Left lung (tissue), 10 donors: ENCODE data around the gene DOCK3. TPM values are rescaled to one million over a fixed set of nuclear protein-coding genes. Genes with fewer than 3 reads are reported as not detected.
"Not testable (repeated sequence)": the region's sequence is repeated elsewhere in the genome, so short reads cannot be mapped to it uniquely, and the experiment has no call there.

Experiments
- ATAC-seq: fragments of 200-7000 bp; cut with Tn5 transposase; one replicate; pipeline ENCODE4 v1.9.1; 2020; ENCODE audit warnings: moderate library complexity
- DNase-seq, 4 donors: peaks; one replicate each; pipeline ENCODE4 v3.0.0-alpha.2; 2013 to 2020
- H3K27ac ChIP-seq, 2 donors: fragments of 200-600 bp; sonication (generic) in 1 of 2; one replicate each; pipeline versions ENCODE4 v1.5.0 to v1.8.0; 2020 to 2021
- H3K27me3 ChIP-seq, 2 donors: fragments of 200-600 bp; sonication (generic) in 1 of 2; one replicate each; pipeline versions ENCODE4 v1.5.0 to v1.8.0; 2020 to 2021
- H3K36me3 ChIP-seq, 2 donors: fragments of 200-600 bp; sonication (generic) in 1 of 2; one replicate each; pipeline versions ENCODE4 v1.5.0 to v1.8.0; 2020 to 2021
- H3K4me1 ChIP-seq, 2 donors: fragments of 200-600 bp; one replicate each; pipeline ENCODE4 v1.8.0; 2021
- H3K4me3 ChIP-seq, 2 donors: fragments of 200-600 bp; sonication (generic) in 1 of 2; one replicate each; pipeline versions ENCODE4 v1.5.0 to v1.8.0; 2020 to 2021; ENCODE audit warnings: mild to moderate bottlenecking in 1 of 2
- H3K9me3 ChIP-seq, 2 donors: fragments of 200-600 bp; sonication (generic) in 1 of 2; one replicate each; pipeline versions ENCODE4 v1.5.0 to v1.8.0; 2020 to 2021
- intact Hi-C, 2 donors: fragments of 100-400 bp; cut with DNase I; formaldehyde crosslinking; loops; one replicate each; pipeline versions ENCODE4 v1.11.2 to v1.14.2; 2022
- polyA plus RNA-seq, 6 donors: library from polyadenylated mRNA; unstranded; fragments of 120-200 nt; gene quantifications; one replicate each; pipeline ENCODE4 v1.2.1, GENCODE V29; 2013; ENCODE audit not compliant: insufficient read length in 6 of 6
- total RNA-seq, 2 donors: library from RNA; stranded (reverse); fragmentation: NEBNext Ultra II Directional; extraction: Animal tissue kit (Norgen Biotek cat#: 25700); gene quantifications; one replicate each; pipeline ENCODE4 v1.2.1, GENCODE V29; 2021
- TF ChIP-seq, protein P1 (sequence below), 2 donors: fragments of 200-600 bp; sonication (generic) in 1 of 2; IDR thresholded peaks; one replicate each; pipeline versions ENCODE4 v1.5.0 to v1.8.0; 2021; ENCODE audit warnings: antibody characterized with exemption in 2 of 2
- donor health status: DM: no; HTN: yes; CAD: no.
- donor health status: DM: no; HTN: no; CAD: no.

The DOCK3 gene
- total and polyA plus RNA-seq, 8 donors, result 0.34 to 2.2 (median 1.8) TPM

DNA sequence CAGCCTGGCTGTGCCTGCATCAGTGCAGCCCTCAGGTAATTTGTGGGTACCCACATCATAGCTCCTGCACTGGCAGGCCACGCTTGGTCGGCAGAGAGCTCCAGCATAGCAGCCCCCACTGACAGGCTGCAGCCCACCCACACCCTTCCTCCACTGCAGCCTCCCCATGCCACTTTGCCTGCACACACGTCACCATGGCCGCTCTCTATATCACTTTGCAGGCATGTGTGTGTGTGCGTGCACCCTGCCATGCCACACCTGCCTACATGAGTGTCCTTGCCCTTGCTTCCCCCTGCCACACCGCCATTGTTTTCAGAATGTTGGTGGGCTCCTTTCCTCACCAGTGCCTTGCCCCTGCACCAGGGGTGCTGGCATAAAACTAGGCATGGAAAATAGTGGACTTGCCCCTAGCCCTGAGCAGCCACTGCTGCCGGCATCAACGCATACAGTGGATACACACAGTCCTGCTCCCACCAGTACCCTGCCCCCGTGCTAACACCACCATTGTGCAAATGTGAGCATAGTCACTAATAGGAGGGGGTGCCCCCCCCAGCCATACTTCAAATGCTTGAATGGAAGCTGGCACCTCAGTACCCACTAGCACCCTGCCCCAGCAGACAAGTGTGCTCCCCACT lies 431.6 kb downstream of the DOCK3 start:
- ATAC-seq, result no peak
- intact Hi-C loops, result loop anchor here in 1 of 2 donors (10.0 kb wide), 1 partner anchor 268 kb away; no protein-coding TSS in a partner anchor

DNA sequence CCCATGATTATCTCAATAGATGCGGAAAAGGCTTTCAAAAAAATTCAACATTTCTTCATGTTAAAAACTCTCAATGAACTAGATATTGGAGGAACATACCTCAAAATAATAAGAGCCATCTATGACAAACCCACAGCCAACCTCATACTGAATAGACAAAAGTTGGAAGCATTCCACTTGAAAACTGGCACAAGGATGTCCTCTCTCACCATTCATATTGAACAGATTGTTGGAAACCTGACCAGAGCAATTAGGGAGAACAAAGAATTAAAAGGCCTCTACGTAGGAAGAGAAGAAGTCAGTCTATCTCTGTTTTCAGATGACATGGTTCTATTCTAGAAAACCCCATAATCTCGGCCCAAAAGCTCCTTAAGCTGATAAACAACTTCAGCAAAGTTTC lies 435.9 kb downstream of the DOCK3 start:
- H3K4me3 ChIP-seq, result no peak overlapping the region
- no peaks in the 10 kb centered on the region for H3K36me3 ChIP-seq
- DNase-seq (no peak), ATAC-seq (no peak)
- intact Hi-C loops, result no loop called here
- peaks cover 0 to 6% of the 10 kb centered on the region in 2 donors for H3K9me3 ChIP-seq
- H3K27me3 ChIP-seq, result no peaks in the 10 kb centered on the region
- no peak overlapping the region for H3K27ac ChIP-seq
- H3K4me1 ChIP-seq, result no peaks in the 10 kb centered on the region
- TF ChIP-seq, protein P1, sequence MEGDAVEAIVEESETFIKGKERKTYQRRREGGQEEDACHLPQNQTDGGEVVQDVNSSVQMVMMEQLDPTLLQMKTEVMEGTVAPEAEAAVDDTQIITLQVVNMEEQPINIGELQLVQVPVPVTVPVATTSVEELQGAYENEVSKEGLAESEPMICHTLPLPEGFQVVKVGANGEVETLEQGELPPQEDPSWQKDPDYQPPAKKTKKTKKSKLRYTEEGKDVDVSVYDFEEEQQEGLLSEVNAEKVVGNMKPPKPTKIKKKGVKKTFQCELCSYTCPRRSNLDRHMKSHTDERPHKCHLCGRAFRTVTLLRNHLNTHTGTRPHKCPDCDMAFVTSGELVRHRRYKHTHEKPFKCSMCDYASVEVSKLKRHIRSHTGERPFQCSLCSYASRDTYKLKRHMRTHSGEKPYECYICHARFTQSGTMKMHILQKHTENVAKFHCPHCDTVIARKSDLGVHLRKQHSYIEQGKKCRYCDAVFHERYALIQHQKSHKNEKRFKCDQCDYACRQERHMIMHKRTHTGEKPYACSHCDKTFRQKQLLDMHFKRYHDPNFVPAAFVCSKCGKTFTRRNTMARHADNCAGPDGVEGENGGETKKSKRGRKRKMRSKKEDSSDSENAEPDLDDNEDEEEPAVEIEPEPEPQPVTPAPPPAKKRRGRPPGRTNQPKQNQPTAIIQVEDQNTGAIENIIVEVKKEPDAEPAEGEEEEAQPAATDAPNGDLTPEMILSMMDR (IDR thresholded peaks at IDR 0.05), result no peak

More for the DNA sequence above, 431.6 kb downstream of the DOCK3 start:
- Histone ChIP-seq H3K4me3 (no peak overlapping the region), H3K27me3 (no peaks in the 10 kb centered on the region), H3K36me3 (no peaks in the 10 kb centered on the region), H3K9me3 (peaks cover 0 to 6% of the 10 kb centered on the region in 2 donors), H3K4me1 (no peaks in the 10 kb centered on the region), H3K27ac (no peak overlapping the region)
- no peak for DNase-seq
- TF ChIP-seq, protein P1 (IDR thresholded peaks at IDR 0.05), result no peak

DNA sequence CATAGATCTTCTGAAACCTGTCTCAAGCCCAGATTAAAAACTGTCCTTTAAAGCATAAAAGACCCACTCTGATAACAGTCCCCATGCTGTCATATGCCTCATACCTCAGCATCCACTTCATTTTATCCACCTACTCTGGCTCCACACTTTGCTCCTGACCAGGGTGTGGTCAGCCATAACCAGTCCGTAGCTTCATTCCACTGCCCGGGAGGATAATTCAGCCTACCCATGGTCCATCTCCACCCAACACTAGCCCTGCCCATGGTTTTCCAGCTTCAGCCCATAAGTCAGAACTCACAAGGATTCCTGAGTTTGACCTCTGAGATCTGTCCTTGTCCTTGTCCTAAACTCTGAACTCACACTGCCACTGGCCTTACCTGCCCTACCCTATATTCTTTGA lies 448.2 kb downstream of the DOCK3 start:
- H3K27ac ChIP-seq, result no peak overlapping the region
- TF ChIP-seq, protein P1 (IDR thresholded peaks at IDR 0.05), result no peak
- no peak overlapping the region for H3K4me3 ChIP-seq
- H3K9me3 ChIP-seq, result peaks cover 0 to 4% of the 10 kb centered on the region in 2 donors
- ATAC-seq (no peak), DNase-seq (no peak)
- peaks cover 0 to 6% of the 10 kb centered on the region in 2 donors for H3K27me3 ChIP-seq
- intact Hi-C loops, result no loop called here
- no peaks in the 10 kb centered on the region for H3K4me1 ChIP-seq
- no peaks in the 10 kb centered on the region for H3K36me3 ChIP-seq

DNA sequence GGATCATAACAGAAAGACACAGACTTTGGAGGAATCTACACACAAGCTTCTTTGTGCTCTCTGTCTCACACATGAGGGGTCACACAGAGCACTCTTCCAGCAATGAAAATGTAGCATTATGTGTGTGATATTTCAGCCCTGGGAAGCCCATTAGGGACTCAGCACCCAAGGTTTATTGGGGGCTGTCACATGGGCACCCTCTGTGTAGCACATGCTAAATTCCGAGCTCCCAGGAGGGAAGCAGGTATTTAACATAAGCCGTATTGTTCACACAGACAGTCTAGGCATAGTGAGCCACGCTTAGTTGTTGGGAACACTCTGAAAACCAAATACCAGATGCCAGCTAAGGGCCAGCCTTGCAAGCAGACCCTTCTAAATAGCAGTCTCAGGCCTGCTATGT lies 448.8 kb downstream of the DOCK3 start:
- intact Hi-C loops, result no loop called here
- Histone ChIP-seq H3K4me3 (no peak overlapping the region), H3K4me1 (no peaks in the 10 kb centered on the region), H3K9me3 (peaks cover 0 to 4% of the 10 kb centered on the region in 2 donors), H3K27me3 (peaks cover 0 to 6% of the 10 kb centered on the region in 2 donors), H3K36me3 (no peaks in the 10 kb centered on the region), H3K27ac (no peak overlapping the region)
- TF ChIP-seq, protein P1 (IDR thresholded peaks at IDR 0.05), result no peak
- DNase-seq (no peak), ATAC-seq (no peak)

DNA sequence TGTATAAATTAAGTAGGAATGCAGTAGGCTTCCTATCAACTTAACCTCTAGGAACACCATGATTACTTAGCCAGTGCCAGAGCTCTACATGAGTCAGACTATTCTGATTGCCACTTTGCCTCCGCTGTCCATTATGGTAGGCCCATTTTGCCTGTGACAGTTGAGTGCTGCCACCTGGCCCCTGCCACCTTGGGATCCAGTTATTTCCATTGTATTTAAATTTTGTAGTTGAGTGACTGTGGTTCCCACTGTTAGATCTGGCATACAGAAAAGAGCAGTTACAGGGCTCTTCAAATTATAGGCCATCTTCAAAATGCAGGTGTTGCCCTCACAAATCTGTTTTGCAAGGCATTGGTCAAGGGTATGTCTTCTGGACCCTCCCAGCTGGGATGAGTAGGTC lies 456.9 kb downstream of the DOCK3 start:
- H3K4me1 ChIP-seq, H3K36me3 ChIP-seq, H3K27ac ChIP-seq, ATAC-seq, intact Hi-C loops, DNase-seq, H3K4me3 ChIP-seq, H3K27me3 ChIP-seq: not testable (repeated sequence)
- H3K9me3 ChIP-seq, result peaks cover 0 to 22% of the 10 kb centered on the region in 2 donors

DNA sequence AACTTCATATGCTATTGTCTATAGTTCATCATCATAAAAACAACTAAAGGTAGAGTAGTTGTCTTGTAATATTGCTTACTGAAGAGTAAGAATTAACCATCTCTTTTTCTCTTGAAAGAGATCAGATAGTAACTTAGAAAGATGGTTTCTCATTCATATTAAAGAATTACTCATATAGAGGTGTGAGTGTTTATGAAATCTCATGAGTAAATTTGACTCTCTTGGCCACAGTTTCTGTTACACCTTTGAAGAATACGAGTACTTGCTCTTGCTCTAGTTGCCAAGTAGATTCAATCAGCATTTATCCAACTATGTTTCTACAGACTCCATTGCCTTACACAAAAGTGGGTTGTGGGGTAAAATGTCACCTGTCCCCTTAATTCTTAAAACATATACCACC lies 463.0 kb downstream of the DOCK3 start:
- Histone ChIP-seq H3K4me3 (no peak overlapping the region), H3K9me3 (peaks cover 0 to under 1% of the 10 kb centered on the region in 2 donors), H3K27ac (no peak overlapping the region), H3K4me1 (no peaks in the 10 kb centered on the region), H3K36me3 (no peaks in the 10 kb centered on the region), H3K27me3 (no peaks in the 10 kb centered on the region)
- DNase-seq (no peak), ATAC-seq (no peak)
- TF ChIP-seq, protein P1 (IDR thresholded peaks at IDR 0.05), result no peak
- intact Hi-C loops, result no loop called here
